NCI-H2196 treated with DMSO at 0.1 percent for 48 hours (cell line): ENCODE measurements around the gene LILRB5.
"Not testable (repeated sequence)": the region's sequence is repeated elsewhere in the genome, so short reads cannot be mapped to it uniquely, and the experiment has no call there.

Experiments used
- DNase-seq: peaks from one replicate; lab custom pipeline; 2025; ENCODE audit not compliant: unreplicated experiment; lab: John Stamatoyannopoulos, UW

LILRB5 gene

DNA sequence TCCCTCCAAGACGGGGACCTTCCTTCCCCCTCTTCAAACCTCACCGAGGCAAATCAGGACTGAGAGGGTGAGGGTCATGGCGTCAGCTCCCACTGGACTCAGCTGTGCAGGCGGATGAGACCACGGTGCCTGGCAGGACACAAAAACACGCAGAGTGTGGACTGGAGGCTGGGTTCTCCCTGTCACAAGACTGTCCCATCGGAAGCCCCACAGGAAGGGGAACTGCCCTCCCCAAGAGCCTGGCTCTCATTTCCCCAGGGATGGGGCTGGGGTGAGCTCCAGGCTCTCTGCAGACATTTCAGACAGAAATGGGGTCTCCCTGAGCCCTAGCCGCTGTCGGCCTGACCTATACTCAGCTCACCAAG is at the start of gene LILRB5:
Gene LILRB5 (minus strand): TSS at position 158 of the 365 bp plus-strand sequence. CDS start 80 bp downstream, at position 78.
- DNase-seq, result no peak

DNA sequence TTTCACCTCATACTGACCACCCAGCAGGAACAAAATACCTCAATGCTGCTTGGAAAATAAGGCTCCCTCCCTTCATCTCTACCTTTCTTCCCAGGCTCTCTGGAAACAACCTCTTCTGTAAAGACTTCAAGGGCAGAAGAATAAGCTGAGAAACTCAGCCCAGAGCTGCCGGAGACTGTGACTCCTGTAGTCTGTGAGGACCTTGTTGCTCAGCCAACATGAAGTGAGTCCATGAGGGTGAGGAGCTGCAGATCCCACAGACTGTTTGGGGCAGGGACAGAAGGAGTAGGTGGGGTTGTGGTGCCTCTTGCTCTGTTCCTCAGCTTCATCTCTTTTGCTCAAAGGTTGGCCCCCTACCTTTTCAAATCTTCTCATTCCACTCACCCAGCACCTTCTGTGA is 48.1 kb upstream of the LILRB5 start:
- no peak for DNase-seq

DNA sequence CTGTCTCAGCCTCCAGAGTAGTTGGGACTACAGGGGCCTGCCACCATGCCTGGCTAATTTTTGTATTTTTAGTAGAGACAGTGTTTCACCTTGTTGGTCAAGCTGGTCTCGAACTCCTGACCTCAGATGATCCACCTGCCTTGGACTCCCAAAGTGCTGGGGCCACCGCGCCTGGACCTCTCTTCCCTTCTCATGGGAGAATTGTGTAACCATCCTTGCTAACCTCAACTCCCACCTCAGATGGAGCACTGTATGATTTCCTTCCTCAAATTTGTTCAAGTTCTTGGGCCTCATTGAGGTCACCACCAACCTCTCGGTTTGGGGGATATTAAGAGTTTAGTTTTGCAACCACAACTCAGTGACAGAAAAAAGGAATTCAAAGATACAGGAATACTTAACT is 45.2 kb upstream of the LILRB5 start:
- no peak for DNase-seq

DNA sequence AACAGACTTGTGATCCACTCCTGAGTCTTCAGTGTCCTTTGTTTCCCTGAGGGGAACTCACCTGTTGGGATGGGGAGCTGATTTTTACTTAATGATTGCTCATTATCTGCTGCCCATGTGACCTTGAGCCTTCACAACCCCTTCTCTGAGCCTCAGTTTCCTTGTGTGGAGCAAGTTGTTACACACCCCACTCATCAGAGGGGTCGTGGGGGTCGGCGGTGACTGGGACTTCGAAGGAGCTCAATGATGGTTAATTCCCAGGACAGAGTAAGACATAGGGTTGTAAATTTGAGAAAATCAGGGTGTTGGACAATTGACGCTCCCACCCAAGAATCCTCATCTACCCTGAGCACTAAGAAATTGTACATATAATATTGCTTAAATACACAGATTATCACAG is 42.4 kb upstream of the LILRB5 start:
- no peak for DNase-seq

DNA sequence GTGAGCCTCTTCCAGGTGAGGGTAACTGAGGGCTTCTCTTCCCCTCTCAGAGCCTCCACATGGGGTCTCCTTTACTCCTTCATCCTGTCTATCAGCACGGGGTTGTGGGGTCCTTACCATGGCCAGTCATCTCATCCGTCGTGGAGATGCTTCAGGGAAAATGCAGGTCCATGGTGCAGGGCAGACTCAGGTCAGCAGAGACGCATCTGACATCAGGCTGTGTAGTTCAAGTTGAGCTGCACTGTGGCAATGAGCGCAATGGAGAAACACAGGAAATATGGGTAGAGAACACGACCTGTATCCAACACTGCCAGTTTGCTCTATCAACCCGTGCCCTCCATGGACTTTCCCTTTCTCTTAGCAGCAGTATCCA is 42.0 kb upstream of the LILRB5 start:
- DNase-seq, result no peak

DNA sequence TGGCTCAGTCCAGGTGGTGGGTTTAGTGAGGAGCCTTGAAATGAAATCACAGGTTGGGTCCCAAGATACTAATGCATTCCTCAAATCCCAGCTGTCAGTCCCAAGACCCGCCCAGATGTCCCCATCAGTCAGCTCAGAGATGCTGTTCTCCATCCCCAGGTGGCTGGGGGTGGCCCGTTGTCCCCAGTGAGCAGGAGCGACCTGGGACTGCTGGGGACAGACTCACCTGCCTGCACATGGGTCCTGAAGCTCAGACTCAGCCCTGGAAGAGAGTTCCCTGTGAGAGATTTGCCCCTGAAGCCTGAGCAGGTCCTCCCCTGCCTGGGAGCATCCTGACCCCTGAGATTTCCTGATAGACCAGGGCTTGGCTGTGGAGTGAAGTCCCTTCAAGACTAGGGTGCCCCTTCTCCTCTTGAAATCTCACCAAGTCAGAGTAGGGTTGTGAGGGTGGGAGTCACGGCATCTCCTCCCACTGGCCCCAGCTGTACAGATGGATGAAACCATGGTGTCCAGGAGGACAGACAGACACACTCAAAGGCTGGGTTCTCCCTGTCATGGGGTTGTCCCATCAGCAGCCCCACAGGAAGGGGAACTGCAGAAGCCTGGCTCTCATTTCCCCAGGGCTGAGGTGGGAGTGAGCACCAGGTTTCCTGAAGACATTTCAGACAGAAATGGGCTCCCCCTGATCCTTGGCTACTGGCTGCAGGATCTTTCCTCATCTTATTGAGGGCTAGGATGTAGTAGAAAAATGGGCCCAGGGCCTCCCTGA is 41.5 kb upstream of the LILRB5 start:
- no peak for DNase-seq

DNA sequence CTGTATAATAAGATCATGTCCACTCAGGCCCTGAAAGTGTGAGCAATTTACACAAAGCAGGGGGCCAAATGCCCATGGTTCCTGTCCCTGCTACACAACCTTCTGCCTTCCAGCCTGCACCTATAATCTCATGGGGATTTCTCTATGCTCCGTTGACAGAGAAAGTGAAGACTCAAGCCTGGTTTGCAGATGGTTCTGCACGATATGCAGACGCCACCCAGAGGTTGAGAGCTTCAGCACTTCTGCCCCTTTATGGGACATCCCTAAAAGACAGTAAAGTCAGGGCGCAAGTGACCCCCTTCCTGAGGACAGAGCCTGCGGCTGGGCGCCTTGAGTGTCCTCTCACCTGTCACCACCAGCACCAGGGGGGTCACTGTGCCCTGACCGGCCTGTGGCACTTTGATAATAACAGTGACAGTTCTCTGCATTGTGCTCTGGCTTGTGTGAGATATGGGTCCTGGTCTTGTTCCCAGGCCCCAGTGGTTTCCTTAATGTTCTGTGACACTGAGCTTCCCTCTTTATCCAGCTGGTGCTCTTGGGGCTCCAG is 40.8 kb upstream of the LILRB5 start:
- no peak for DNase-seq

DNA sequence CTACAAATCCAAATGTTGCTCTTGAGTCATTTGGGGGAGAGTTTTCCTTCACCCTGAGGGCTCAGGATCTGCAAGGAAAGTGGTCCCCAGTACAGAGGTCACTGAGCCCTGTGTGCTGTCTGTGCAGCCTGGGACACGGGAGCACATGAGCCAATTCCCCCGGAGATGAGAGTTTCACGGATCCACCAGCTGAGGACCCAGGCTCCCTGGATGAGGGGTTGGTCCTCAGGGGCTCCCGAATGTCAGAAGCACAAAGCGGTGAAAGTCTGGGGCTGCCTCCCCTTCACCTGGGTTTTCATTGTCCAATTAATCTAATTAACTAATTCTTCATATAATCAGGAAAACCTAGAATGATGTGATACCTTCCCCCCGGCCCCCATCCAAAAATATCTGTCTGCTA is 37.5 kb upstream of the LILRB5 start:
- DNase-seq, result no peak

DNA sequence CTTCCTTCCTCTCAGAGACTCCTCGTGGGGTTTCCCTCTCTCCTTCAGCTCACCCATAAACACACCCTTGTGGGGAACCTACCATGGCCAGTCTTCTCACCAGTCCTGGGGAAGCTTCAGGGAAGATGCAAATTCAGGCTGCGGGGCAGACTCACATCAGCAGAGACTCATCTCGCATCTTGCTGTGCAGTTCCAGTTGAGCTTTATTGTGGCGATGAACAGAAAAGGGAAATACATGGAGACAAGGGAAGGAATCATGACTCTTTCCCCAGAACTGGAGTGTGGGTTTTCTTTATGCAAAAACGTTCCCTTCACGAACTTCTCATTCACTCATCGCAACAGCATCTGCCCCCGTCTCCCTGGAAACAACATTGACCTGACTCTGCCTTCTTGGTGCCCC is 32.1 kb upstream of the LILRB5 start:
- not testable (repeated sequence) for DNase-seq

DNA sequence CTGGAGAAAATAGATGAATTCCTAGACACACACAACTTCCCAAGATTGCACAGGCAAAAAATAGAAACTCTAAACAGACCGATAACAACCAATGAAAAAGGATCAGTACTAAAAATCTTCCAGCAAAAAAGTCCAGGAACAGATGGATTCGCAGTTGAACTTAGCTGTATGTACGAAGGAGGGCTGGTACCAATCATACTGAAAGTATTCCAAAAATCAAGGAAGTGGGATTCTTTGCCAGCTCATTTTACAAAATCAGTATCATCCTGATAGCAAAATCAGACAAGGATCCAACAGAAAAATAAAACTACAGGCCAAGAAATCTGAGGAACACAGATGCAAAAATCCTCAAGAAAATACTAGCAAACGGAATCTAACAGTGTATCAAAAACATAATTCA is 30.4 kb upstream of the LILRB5 start:
- DNase-seq, result no peak

DNA sequence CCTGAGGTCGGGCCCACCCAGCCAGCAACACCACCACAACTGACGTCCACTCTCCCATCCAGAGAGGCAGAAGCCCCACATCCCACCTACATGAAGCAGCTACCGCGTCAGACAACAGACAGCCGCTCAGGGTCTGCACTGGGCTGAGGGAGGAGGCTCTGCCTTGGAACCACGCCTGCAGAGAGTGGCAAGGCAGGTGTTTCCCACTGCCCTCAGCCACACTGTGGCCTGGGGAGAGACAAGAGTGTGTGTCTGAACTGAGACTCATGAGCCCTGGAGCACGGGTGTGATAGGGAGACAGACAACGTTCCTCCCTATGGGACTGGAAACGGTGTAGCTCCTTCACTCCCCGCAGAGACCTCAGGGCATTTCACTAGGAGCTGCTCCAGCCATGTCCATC is 29.2 kb upstream of the LILRB5 start:
- not testable (repeated sequence) for DNase-seq

DNA sequence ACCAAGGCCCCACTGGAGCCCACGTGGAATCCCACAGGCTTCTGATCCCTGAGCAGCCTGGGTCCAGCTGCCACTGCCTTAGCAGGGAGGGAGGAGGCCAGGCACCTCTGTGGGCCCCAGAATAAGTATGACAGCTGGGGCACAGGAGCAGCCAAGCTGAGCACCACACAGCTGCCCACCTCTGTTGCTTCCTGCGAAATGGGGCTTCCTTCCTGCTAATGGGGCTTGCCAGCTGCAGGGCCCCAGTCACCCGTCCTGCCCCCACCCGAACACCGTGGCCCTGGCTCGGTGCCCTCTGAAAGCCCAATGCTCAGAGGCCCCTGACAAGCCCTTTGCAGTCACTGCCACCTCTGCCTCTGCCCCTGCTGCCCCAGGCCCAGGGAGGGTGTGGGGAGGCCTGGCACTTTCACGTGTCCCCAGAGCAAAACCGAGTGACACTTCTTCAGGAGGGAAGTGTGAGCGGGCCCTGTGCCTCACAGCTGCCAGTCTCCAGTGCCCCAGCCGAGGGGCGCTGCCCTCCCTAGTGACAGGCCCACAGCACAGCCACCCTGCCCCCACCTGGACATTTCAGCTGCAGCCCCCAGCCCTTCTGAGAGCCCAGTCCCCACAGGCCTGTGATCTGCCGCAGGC is 28.5 kb upstream of the LILRB5 start:
- not testable (repeated sequence) for DNase-seq

DNA sequence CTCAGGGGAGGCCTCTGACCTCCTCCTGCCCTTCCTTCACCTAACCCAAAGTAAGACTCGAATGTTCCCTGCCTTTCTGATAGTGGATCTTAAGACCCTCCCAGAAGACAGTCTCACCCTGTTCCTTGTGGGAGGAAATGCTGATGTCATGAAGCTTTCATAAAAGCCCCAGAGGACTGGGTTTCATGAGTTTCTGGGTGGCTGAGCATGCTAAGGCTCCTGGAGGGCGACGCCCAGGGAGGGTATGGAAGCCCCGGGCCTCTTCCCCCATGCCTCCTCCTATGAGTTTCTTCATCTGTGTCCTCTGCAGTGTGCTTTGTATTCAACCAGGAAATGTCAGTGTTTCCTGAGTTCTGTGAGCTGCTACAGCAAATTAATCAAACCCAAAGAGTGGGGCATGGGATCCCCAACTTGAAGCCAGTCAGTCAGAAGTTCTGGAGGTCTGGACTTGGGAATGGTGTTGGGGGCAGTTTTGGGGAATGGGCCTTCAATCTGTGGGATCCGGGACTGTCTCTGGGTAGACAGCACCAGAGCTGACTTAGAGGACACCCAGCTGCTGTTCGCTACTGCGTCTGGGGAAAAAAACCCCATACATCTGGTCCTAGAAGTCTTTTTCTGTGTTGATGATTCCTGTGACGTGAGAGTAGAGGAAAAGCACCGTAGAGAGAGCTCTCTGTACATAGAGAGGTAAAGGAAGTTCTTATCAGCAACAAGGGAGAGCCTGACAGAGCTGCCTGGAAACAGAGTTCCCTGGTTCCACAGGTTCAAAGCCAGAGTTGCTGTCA is 25.8 kb upstream of the LILRB5 start:
- no peak for DNase-seq

DNA sequence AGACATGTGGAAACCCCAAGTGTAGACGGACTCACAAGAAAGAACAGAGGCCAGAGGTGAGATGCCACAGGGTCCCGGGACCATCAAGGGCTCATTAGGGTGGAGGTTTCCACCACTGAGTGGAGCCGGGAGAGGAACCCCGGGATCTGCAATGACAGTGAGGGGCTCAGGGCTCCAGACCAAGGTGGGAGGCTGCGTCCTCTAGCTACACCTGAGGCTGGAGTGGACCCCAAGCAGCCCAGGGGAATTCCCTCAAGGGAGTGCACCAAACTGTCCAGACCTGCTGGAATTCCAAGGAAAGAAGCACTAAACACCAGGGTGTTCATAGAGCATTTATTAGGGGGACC is 24.6 kb upstream of the LILRB5 start:
- DNase-seq, result not testable (repeated sequence)

DNA sequence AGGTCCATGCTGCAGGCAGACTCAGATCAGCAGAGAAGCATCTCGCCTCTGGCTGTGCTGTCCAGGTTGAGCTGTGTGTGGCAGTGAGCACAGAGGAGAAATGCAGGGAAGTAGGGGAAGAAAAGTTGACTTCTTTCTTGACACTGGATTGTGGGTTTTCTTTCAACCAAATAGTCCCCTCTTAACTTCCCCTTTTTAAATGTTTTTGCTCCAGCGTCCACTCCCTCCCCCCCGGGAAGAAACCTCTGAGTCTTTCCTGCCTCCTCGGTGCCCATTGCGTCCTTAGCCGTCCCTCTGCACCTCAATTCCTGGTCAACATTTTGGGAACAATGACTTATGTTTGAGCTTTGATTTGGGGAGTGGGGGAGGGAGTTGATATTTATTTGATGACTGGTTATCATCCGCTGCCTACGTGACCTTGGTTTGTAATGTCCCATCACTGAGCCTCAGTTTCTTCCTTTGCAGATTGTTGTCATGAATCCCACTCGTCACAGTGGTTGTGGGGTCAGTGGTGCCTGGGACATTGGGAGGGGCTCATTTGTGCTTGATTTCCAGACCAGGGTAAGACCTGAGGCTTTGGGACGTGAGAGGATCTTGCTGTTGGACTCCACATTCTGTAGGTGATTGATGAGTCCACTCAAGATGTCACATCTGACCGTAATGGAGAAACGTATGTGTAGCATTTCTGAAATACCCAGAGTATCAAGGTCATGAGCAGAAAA is 24.1 kb upstream of the LILRB5 start, which contains the start of gene LILRB2:
Gene LILRB2 (minus strand): TSS at position 104 of the 722 bp plus-strand sequence. CDS start 614 bp downstream, outside the sequence.
- DNase-seq, result no peak

DNA sequence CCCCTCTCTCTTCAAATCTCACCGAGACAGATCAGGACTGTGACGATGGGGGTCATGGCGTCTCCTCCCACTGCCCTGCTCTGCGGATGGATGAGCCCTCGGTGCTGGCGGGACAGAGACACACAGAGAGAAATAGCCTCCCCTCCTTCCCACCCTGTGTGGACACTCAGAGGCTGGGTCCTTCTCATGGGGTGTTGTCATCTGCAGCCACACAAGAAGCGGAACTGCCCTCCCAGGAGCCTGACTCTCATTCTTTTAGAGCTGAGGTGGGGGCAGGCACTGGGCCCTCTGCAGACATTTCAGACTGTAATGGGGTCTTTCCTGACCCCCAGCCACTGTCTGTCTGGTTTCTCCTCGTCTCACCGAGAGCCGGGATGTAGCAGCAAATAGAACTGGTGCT is 23.4 kb upstream of the LILRB5 start:
- not testable (repeated sequence) for DNase-seq

DNA sequence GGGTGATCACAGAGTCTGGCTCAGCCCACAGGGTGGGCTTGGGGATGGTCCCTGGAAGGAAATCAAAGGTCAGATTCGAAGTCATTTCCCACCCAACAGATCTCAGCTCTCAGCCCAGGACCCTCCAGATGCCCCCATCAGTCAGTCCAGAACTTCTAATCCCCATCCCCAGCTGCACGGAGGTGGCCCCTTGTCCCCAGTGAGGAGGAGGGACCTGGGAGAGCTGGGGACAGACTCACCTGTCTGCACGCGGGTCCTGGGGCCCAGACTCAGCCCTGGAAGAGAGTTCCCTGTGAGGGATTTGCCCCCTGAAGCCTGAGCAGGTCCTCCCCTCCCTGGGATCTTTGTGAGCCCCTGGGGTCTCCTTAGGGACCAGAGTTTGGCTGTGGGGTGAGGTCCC is 23.0 kb upstream of the LILRB5 start:
- not testable (repeated sequence) for DNase-seq

DNA sequence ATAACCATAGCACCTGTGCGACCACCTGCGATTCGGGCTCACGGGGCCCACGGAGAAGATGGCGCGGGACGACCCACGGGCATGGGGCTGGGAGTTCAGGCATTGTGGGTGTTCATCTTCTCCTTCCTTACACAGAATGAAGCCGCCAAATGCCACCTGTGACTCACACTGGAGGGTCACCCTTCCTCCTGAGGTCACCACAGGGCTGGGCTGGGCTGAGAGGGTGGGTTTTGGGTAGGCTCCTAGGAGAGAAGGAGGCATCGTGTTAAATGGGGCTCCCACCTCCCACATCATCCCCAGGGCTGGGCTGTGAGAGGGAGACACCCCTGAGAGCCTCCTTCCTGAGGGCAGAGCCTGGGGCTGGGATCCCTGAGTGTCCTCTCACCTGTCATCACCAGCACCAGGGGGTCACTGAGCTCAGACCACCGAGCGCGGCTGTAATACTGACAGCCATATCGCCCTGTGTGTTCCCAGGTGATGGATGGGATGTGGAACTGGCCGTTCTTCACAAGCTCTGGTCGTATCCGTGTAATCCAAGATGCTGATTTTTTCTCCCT is 22.4 kb upstream of the LILRB5 start:
- DNase-seq, result no peak

DNA sequence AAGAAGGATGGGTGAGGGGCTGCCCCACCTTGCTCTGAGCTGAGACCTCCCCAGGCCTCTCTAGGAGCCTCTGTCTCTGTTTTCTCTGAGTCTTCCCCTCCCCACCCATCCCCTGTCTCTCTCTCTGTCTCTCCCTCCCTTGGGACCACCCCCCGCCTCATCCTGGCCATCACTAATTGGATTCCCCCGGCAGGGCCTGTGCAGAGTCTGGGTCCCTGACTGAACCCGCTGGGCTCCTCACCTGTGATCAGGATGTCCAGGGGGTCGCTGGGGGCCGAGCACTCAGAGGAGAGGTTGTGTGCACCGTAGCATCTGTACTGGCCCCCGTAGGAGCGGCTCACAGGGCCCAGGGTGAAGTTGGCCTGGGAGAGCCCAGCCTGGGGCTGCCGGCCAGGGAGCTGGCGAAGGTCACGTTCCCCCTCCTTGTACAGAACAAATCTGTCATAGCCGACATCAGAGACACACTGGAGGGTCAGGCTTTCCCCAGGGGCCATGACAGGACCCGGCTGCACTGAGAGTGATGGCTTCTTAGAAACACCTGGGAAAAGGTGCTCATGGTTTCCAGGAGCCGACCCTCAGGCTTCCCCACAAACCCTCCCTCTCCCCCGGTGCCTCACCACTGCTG is 21.6 kb upstream of the LILRB5 start:
- not testable (repeated sequence) for DNase-seq

DNA sequence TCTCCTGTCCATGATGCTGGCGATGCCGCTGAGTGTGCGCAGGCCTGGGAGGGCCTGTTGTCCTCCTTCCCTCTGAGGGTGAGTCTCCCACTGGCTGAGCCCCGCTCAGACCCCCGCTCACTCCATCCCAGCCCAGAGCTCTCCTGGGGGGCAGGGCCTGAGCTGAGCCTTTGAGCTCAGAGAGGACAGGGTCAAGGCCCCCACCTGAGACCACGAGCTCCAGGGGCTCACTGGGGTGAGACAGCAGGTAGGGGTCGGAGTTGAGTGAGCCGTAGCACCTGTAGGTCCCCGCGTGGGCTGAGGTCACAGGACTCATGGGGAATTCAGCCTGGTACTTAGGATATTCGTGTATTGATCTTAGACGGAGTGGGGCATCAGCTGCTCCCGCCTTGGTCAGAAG is 21.0 kb upstream of the LILRB5 start:
- DNase-seq, result not testable (repeated sequence)
